Measurements from ENCODE around the gene SP1.

GRCh38 chr12:53346491-53346890 lies 33.5 kb upstream of the SP1 start:
- TF ChIP-seq, protein P1, sequence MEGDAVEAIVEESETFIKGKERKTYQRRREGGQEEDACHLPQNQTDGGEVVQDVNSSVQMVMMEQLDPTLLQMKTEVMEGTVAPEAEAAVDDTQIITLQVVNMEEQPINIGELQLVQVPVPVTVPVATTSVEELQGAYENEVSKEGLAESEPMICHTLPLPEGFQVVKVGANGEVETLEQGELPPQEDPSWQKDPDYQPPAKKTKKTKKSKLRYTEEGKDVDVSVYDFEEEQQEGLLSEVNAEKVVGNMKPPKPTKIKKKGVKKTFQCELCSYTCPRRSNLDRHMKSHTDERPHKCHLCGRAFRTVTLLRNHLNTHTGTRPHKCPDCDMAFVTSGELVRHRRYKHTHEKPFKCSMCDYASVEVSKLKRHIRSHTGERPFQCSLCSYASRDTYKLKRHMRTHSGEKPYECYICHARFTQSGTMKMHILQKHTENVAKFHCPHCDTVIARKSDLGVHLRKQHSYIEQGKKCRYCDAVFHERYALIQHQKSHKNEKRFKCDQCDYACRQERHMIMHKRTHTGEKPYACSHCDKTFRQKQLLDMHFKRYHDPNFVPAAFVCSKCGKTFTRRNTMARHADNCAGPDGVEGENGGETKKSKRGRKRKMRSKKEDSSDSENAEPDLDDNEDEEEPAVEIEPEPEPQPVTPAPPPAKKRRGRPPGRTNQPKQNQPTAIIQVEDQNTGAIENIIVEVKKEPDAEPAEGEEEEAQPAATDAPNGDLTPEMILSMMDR (IDR thresholded peaks at IDR 0.05; ENCODE audit: insufficient read depth, low read depth, low read length) = no peak
- TF ChIP-seq EZH2 (IDR thresholded peaks at IDR 0.05; ENCODE audit: insufficient read depth, low read length) = no peak
